ENCODE data around the gene PLEKHH1. TPM values are rescaled to one million over a fixed set of nuclear protein-coding genes. Genes with fewer than 3 reads are reported as not detected.

PLEKHH1 gene
- total RNA-seq, 4 donors from 2014 or later = 1.8 to 6.1 (median 4.0) TPM

DNA sequence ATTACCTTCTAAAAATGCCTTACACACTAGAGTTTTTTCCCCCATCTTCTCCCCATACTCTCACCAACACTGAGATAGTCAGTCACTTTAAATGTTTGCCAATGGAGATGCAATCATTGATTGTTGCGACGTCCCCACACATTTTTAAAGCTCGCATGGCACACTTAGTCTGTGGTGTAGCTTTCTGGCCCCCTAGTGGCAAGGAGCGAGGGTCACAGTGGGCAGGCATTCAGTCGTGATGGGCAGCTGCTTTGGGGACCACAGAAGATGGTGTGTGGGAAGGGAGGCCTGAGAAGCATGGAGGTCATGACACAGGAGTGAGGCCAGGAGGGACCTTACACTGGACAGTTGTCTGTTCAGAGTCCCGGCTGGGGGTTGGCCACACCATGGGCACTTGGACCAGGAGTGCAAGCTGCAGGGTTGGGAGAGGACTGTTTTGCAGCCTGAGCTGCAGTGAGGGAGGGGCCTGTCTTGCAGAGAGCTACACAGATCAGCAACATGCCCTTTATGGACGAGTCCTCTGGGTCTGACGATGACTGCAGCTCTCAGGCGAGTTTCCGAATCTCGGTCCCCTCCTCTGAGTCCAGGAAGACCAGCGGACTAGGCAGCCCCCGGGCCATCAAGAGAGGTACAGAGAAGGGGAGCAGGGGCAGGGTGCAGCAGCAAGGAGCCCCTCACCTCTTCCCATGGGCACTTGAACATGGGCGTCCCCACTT is 38.3 kb downstream of the PLEKHH1 start:
- no peaks in the 10 kb centered on the region for H3K27me3 ChIP-seq
- no peaks in the 10 kb centered on the region for H3K9me3 ChIP-seq
- no peak overlapping the region for H3K4me3 ChIP-seq
- H3K36me3 ChIP-seq = peaks cover 0 to 14% of the 10 kb centered on the region in 2 donors
- no peak overlapping the region for H3K27ac ChIP-seq
- peak; percentile 55 for ATAC-seq
- TF ChIP-seq POLR2A (IDR thresholded peaks at IDR 0.05) = no peak
- no peak for TF ChIP-seq POLR2AphosphoS5 (IDR thresholded peaks at IDR 0.05)
- no peak for TF ChIP-seq EP300 (IDR thresholded peaks at IDR 0.05)
- TF ChIP-seq, protein P1, sequence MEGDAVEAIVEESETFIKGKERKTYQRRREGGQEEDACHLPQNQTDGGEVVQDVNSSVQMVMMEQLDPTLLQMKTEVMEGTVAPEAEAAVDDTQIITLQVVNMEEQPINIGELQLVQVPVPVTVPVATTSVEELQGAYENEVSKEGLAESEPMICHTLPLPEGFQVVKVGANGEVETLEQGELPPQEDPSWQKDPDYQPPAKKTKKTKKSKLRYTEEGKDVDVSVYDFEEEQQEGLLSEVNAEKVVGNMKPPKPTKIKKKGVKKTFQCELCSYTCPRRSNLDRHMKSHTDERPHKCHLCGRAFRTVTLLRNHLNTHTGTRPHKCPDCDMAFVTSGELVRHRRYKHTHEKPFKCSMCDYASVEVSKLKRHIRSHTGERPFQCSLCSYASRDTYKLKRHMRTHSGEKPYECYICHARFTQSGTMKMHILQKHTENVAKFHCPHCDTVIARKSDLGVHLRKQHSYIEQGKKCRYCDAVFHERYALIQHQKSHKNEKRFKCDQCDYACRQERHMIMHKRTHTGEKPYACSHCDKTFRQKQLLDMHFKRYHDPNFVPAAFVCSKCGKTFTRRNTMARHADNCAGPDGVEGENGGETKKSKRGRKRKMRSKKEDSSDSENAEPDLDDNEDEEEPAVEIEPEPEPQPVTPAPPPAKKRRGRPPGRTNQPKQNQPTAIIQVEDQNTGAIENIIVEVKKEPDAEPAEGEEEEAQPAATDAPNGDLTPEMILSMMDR (IDR thresholded peaks at IDR 0.05) = peak in 3 of 4 experiments; percentile 72 to 84 (median 81)
- H3K4me1 ChIP-seq = no peaks in the 10 kb centered on the region
- 0% methylated on average over 3 of the region's 14 CpGs for WGBS, 2 donors (ENCODE audit: low coverage in 1 of 2)

DNA sequence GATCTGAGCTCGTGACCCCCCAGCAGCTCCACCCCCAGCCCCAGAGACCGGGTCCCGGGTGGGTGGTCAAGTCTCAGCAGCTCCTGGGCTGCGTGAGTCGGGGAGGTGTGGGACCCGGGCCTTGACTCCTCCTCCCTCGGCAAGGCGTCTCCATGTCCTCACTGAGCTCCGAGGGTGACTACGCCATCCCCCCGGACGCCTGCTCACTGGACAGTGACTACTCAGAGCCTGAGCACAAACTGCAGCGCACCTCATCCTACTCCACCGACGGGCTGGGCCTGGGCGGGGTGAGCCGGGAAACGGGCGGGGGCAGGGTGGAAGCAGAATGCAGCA is 38.9 kb downstream of the PLEKHH1 start:
- Histone ChIP-seq H3K36me3 (peaks cover 0 to 16% of the 10 kb centered on the region in 2 donors), H3K4me1 (no peaks in the 10 kb centered on the region), H3K4me3 (no peak overlapping the region), H3K27ac (no peak overlapping the region), H3K9me3 (no peaks in the 10 kb centered on the region), H3K27me3 (no peaks in the 10 kb centered on the region)
- TF ChIP-seq POLR2AphosphoS5 (IDR thresholded peaks at IDR 0.05) (no peak), POLR2A (IDR thresholded peaks at IDR 0.05) (no peak), EP300 (IDR thresholded peaks at IDR 0.05) (no peak)
- TF ChIP-seq, protein P1 (IDR thresholded peaks at IDR 0.05) = no peak
- ATAC-seq = no peak
- no CpG with 5 or more reads among the region's 19 CpGs for WGBS, 2 donors (ENCODE audit: low coverage in 1 of 2)

DNA sequence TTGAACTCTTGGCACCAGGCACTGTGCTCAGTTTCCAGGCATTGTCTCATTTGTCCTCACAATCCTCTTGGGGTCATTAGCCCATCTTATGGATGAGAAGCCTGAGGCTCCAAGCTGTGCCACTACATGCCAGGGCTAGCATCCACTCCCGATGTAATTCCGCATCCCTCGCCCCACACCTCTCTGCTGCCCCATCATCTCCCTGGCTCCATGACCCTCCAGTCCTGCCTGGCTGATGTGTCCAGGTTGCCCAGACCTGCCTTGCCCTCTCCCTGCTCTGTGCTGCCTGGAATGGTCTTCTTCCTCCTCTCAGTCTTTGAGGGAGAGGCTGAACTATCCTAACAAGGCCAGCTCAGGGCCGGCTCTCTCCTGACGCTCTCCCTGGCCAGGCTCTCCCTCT is 39.5 kb downstream of the PLEKHH1 start:
- Histone ChIP-seq H3K27me3 (no peaks in the 10 kb centered on the region), H3K9me3 (no peaks in the 10 kb centered on the region), H3K4me3 (no peak overlapping the region), H3K27ac (no peak overlapping the region), H3K4me1 (no peaks in the 10 kb centered on the region), H3K36me3 (peaks cover 0 to 18% of the 10 kb centered on the region in 2 donors)
- TF ChIP-seq POLR2A (IDR thresholded peaks at IDR 0.05) (no peak), POLR2AphosphoS5 (IDR thresholded peaks at IDR 0.05) (no peak), EP300 (IDR thresholded peaks at IDR 0.05) (no peak)
- TF ChIP-seq, protein P1 (IDR thresholded peaks at IDR 0.05) = no peak
- WGBS, 2 donors (ENCODE audit: low coverage in 1 of 2) = 64% methylated on average over 4 of the region's 5 CpGs; no CpG with 5 or more reads in 1 of the 2 donors
- ATAC-seq = no peak

DNA sequence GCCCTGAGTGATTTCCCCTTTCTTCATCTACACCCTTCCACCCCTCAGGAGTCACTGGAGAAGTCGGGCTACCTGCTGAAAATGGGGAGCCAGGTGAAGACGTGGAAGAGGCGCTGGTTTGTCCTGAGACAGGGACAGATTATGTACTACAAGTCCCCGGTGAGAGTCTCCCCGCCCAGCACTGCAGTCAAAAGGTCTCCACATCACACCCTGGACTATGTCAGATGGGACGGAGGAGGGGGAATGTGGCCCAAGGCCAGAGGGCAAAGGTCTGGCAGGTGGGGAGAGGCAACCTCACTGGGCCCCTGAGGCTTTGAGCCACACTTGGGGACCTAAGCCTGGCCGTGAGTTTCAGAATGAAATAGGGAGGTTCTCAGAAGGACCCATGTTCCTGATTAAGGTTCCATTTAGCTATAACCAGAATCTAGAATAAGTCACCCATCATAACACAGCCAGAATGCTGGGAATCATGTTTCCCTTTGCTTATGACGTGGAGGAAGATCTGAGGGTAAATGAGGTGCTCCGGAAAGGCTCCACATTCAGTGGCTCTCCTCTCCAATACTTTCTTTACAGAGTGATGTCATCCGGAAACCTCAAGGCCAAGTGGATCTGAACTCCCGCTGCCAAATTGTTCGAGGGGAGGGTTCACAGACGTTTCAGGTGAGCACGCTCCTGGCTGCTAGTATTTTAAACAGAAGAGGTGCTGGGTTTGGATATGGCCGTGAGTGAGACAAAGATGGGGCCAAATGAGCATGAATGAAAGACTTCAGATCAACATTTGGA is 40.3 kb downstream of the PLEKHH1 start:
- Histone ChIP-seq H3K4me1 (no peaks in the 10 kb centered on the region), H3K27me3 (no peaks in the 10 kb centered on the region), H3K27ac (no peak overlapping the region), H3K36me3 (peaks cover 0 to 26% of the 10 kb centered on the region in 2 donors), H3K4me3 (no peak overlapping the region), H3K9me3 (no peaks in the 10 kb centered on the region)
- no peak for ATAC-seq
- 78 to 83% methylated on average over 8 to 9 of the region's 15 CpGs for WGBS, 2 donors (ENCODE audit: low coverage in 1 of 2)
- TF ChIP-seq, protein P1 (IDR thresholded peaks at IDR 0.05) = no peak
- TF ChIP-seq EP300 (IDR thresholded peaks at IDR 0.05) = no peak
- TF ChIP-seq POLR2A (IDR thresholded peaks at IDR 0.05) = no peak
- no peak for TF ChIP-seq POLR2AphosphoS5 (IDR thresholded peaks at IDR 0.05)
